NCI-H2107 treated with DMSO at 0.1 percent for 48 hours (cell line): ENCODE results near the gene NXN.
A peak's percentile ranks its signal among the peaks of the same experiment; 100 is the strongest.
"Not testable (repeated sequence)": the region's sequence is repeated elsewhere in the genome, so short reads cannot be mapped to it uniquely, and the experiment has no call there.

ENCODE experiments used
- DNase-seq: peaks from one replicate; lab custom pipeline; 2025; ENCODE audit not compliant: unreplicated experiment; lab: John Stamatoyannopoulos, UW

Gene NXN

GRCh38 chr17:1007310-1008007 is 27.9 kb upstream of the NXN start:
- no peak for DNase-seq

GRCh38 chr17:1006054-1006453 is 26.5 kb upstream of the NXN start:
- no peak for DNase-seq

- peak; percentile 44 for DNase-seq
Observed at GRCh38 chr17:1005361-1005946, 25.9 kb upstream of the NXN start.

- no peak for DNase-seq
Observed at GRCh38 chr17:1004769-1005295, 25.3 kb upstream of the NXN start.

GRCh38 chr17:1003972-1004768 is 24.6 kb upstream of the NXN start:
- DNase-seq = no peak

- DNase-seq = no peak
Observed at GRCh38 chr17:1003633-1003971, 24.0 kb upstream of the NXN start.

GRCh38 chr17:1002771-1003555 is 23.4 kb upstream of the NXN start:
- no peak for DNase-seq

GRCh38 chr17:1002412-1002753 is 22.8 kb upstream of the NXN start:
- no peak for DNase-seq

- DNase-seq = no peak
Observed at GRCh38 chr17:1001640-1002411, 22.2 kb upstream of the NXN start.

GRCh38 chr17:1000597-1001461 is 21.3 kb upstream of the NXN start:
- no peak for DNase-seq

GRCh38 chr17:998111-998510 is 18.5 kb upstream of the NXN start:
- no peak for DNase-seq

GRCh38 chr17:996554-997344 is 17.2 kb upstream of the NXN start, which contains the start of gene TIMM22:
TIMM22 (plus strand) TSS chr17:997129; CDS start chr17:997143, 14 bp downstream.
- DNase-seq = peak; percentile 65

GRCh38 chr17:995324-995723 is 15.7 kb upstream of the NXN start:
- not testable (repeated sequence) for DNase-seq

- no peak for DNase-seq
Observed at GRCh38 chr17:992933-993332, 13.4 kb upstream of the NXN start.

GRCh38 chr17:988561-988960 is 9.0 kb upstream of the NXN start:
- DNase-seq = no peak

GRCh38 chr17:987931-988330 is 8.4 kb upstream of the NXN start:
- DNase-seq = no peak

- DNase-seq = no peak
Observed at GRCh38 chr17:986322-986929, 6.8 kb upstream of the NXN start.

- no peak for DNase-seq
Observed at GRCh38 chr17:983921-984320, 4.3 kb upstream of the NXN start.
